GM19099 (cell line): ENCODE measurements around the gene WDR3.

ENCODE experiments used
- POLR2A ChIP-seq: IDR thresholded peaks from 3 replicates; pipeline ENCODE4 v1.6.1; 2011; ENCODE audit warnings: low read depth; ENCODE audit not compliant: insufficient read length; ENCODE audit errors: extremely low read depth

WDR3 gene

GRCh38 chr1:118007391-118007790 lies 77.9 kb downstream of the WDR3 start:
- no peak for TF ChIP-seq POLR2A

DNA sequence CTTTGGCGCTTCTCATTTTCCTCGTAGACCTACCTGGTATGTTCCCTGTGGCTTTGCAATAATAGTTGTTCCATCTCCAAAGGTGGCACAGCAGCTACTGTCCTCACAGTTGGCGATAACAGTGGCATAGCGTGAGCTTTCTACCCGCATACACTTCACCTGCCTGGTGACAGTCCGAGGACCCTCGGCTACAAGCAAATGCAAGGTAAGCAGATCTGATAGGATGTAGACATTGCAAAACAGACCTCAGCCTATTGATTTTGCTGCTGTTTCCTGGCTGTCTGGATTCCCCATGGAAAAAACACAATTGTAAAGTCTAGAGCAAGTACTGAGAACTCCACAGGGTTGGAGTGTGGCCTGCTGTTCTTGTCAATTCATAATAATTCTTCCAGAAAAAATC lies 78.5 kb downstream of the WDR3 start:
- no peak for TF ChIP-seq POLR2A

GRCh38 chr1:118012515-118013124 lies 83.1 kb downstream of the WDR3 start:
- TF ChIP-seq POLR2A = no peak

DNA sequence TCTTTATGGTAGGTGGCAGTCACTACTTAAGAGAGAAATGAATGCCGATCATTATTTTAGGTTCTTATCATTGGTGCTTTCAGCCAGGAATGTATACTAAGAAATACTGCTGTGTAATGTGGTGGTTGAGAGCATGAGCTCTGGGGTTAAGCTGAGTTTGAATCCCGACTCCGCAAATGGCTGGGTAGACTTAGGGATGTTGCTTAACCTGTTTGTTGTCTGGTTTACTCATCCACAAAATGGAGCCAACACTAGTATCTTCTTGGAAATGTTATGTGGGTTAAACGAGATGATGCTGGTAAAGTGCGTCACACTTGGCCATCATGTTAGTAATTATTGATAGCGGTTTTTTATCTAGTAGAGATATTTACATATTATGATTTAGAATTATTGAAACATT lies 83.8 kb downstream of the WDR3 start:
- no peak for TF ChIP-seq POLR2A

DNA sequence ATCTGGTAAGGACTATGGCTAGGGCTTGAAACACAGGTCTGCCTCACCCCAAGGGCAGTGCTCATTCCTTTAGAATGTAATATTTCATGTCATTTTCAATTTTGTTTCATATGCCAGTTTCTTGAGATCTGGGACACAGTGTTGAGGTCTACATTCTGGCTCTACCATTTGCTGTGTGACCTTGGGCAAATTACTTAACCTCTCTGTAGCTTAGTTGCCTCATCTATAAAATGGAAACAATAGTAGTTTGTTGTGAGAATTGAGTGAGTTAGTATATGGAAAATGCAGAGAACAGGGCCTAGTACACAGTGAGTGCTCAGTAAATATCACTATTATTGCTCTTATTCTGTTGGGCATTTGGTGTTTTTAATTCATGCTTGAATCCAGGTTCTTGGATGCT lies 84.4 kb downstream of the WDR3 start:
- no peak for TF ChIP-seq POLR2A
